IMR-90 (cell line): ENCODE results near the gene CA11. TPM values are rescaled to one million over a fixed set of nuclear protein-coding genes. Genes with fewer than 3 reads are reported as not detected.
"Not testable (repeated sequence)": the region's sequence is repeated elsewhere in the genome, so short reads cannot be mapped to it uniquely, and the experiment has no call there.

ENCODE experiments used
- ATAC-seq: fragments of 200-7000 bp; cut with Tn5 transposase; 2 replicates; pipeline ENCODE4 v1.9.1; 2020; ENCODE audit warnings: low read depth, mild to moderate bottlenecking, moderate library complexity
- BruUV-seq: library from RNA; stranded (reverse); fragments of 400-500 nt; replicated peaks from 2 replicates; lab custom pipeline; 2021; lab: Mats Ljungman, UMichigan
- CTCF ChIA-PET: fragments of 300-600 bp; formaldehyde crosslinking; extraction: SDS; loops from one replicate; lab custom pipeline; 2021; ENCODE audit warnings: antibody characterized with exemption; lab: Yijun Ruan, JAX
- POLR2A ChIA-PET: fragments of 300-600 bp; sonication (Branson Sonifier 250); formaldehyde crosslinking; loops from one replicate; lab custom pipeline; 2022; ENCODE audit warnings: antibody characterized with exemption; ENCODE audit not compliant: unreplicated experiment; lab: Charles Lee
- DNase-seq: peaks from one replicate; pipeline ENCODE4 v3.0.0; 2013
- H2AFZ ChIP-seq: replicated peaks from 2 replicates; pipeline ENCODE3; 2013; ENCODE audit warnings: low read length, mild to moderate bottlenecking; ENCODE audit not compliant: poor library complexity
- H2AK5ac ChIP-seq: 2 replicates; pipeline ENCODE4 v1.6.1; 2013; ENCODE audit warnings: low read depth, low read length, inconsistent platforms
- H2AK9ac ChIP-seq: replicated peaks from 2 replicates; pipeline ENCODE3; 2013; ENCODE audit warnings: mild to moderate bottlenecking, low read depth, low read length, moderate library complexity; ENCODE audit not compliant: poor library complexity
- H2BK120ac ChIP-seq: 2 replicates; pipeline ENCODE4 v1.6.1; 2013; ENCODE audit warnings: low read depth, low read length, inconsistent platforms
- H2BK15ac ChIP-seq: 3 replicates; pipeline ENCODE4 v1.6.1; 2013; ENCODE audit warnings: low read depth, low read length, inconsistent platforms
- H2BK20ac ChIP-seq: 2 replicates; pipeline ENCODE4 v1.6.1; 2013; ENCODE audit warnings: low read depth, mild to moderate bottlenecking, inconsistent platforms, low read length, moderate library complexity
- H2BK5ac ChIP-seq: 2 replicates; pipeline ENCODE4 v1.6.1; 2013; ENCODE audit warnings: mild to moderate bottlenecking, low read depth, low read length, inconsistent platforms; ENCODE audit not compliant: poor library complexity, severe bottlenecking
- H3K14ac ChIP-seq: replicated peaks from 2 replicates; pipeline ENCODE4 v1.6.1; 2013; ENCODE audit warnings: low read depth, low read length, inconsistent platforms
- H3K18ac ChIP-seq: 2 replicates; pipeline ENCODE4 v1.6.1; 2013; ENCODE audit warnings: low read depth, low read length, control low read depth
- H3K23ac ChIP-seq: 2 replicates; pipeline ENCODE4 v1.6.1; 2013; ENCODE audit warnings: low read depth, low read length, inconsistent platforms
- H3K27ac ChIP-seq: 2 replicates; pipeline ENCODE4 v1.5.1; 2013; ENCODE audit warnings: mild to moderate bottlenecking, control low read depth, low read length; ENCODE audit not compliant: insufficient read depth
- H3K27me3 ChIP-seq: 2 replicates; pipeline ENCODE4 v1.6.1; 2013; ENCODE audit warnings: low read length; ENCODE audit not compliant: control insufficient read depth, insufficient read depth
- H3K36me3 ChIP-seq: 2 replicates; pipeline ENCODE4 v1.6.1; 2013; ENCODE audit warnings: low read length, mixed read lengths; ENCODE audit not compliant: control insufficient read depth, insufficient read depth
- H3K4ac ChIP-seq: 2 replicates; pipeline ENCODE4 v1.6.1; 2013; ENCODE audit warnings: low read depth, low read length, inconsistent platforms
- H3K4me1 ChIP-seq: 2 replicates; pipeline ENCODE4 v1.6.1; 2013; ENCODE audit warnings: low read length, mixed read lengths; ENCODE audit not compliant: control insufficient read depth, insufficient read depth
- H3K4me2 ChIP-seq: 2 replicates; pipeline ENCODE4 v1.6.1; 2013; ENCODE audit warnings: low read depth, mild to moderate bottlenecking, control low read depth, low read length, moderate library complexity
- H3K4me3 ChIP-seq: 2 replicates; pipeline ENCODE4 v1.5.1; 2013; ENCODE audit warnings: low read depth, mild to moderate bottlenecking, control low read depth, low read length, moderate library complexity; ENCODE audit not compliant: insufficient read depth
- H3K56ac ChIP-seq: 2 replicates; pipeline ENCODE4 v1.6.1; 2013; ENCODE audit warnings: low read length, inconsistent platforms; ENCODE audit not compliant: insufficient read depth; ENCODE audit errors: extremely low read depth
- H3K79me1 ChIP-seq, 2 experiments: 2 replicates each; pipeline ENCODE4 v1.6.1; 2013; ENCODE audit warnings: low read length in 2 of 2, inconsistent platforms in 1 of 2, low read depth in 1 of 2
- H3K9ac ChIP-seq: 2 replicates; pipeline ENCODE4 v1.6.1; 2013; ENCODE audit warnings: low read depth, low read length, control low read depth
- H3K9me1 ChIP-seq: 2 replicates; pipeline ENCODE4 v1.6.1; 2013; ENCODE audit warnings: low read length, inconsistent platforms; ENCODE audit not compliant: insufficient read depth
- H3K9me3 ChIP-seq: 2 replicates; pipeline ENCODE4 v1.6.1; 2013; ENCODE audit warnings: low read length; ENCODE audit not compliant: control insufficient read depth, insufficient read depth
- H4K20me1 ChIP-seq: 2 replicates; pipeline ENCODE4 v1.6.1; 2013; ENCODE audit warnings: low read length, inconsistent platforms; ENCODE audit not compliant: insufficient read depth
- H4K5ac ChIP-seq: 2 replicates; pipeline ENCODE4 v1.6.1; 2013; ENCODE audit warnings: mild to moderate bottlenecking, low read depth, low read length, control low read depth
- H4K8ac ChIP-seq, 2 experiments: 2 replicates each; pipeline ENCODE4 v1.6.1; 2013; ENCODE audit warnings: low read depth in 2 of 2, low read length in 2 of 2, control low read depth in 1 of 2, inconsistent platforms in 1 of 2
- H4K91ac ChIP-seq: 2 replicates; pipeline ENCODE4 v1.6.1; 2013; ENCODE audit warnings: low read depth, low read length, inconsistent platforms; ENCODE audit not compliant: insufficient read depth
- WGBS, 2 experiments: methylation state at CpG; one replicate each; pipeline versions ENCODE4 v1.1.5 to v1.1.7; 2013; ENCODE audit warnings: missing lambda C conversion rate in 2 of 2; ENCODE audit not compliant: insufficient read length in 1 of 2; ENCODE audit errors: extremely low coverage in 2 of 2; 5-methylcytosine and 5-hydroxymethylcytosine counted together
- dilution Hi-C: fragments of 300-500 bp; cut with HindIII; formaldehyde crosslinking; loops from one replicate; pipeline ENCODE4 v1.14.3; 2018; ENCODE audit warnings: low sequenced_read_pairs; ENCODE audit not compliant: unreplicated experiment
- in situ Hi-C: fragments of 300-500 bp; cut with MboI; formaldehyde crosslinking; loops from 3 replicates; pipeline ENCODE4 v1.14.3; 2019; ENCODE audit warnings: low sequenced_read_pairs, inconsistent platforms, mixed read lengths
- intact Hi-C: fragments of 100-400 bp; cut with micrococcal nuclease; formaldehyde crosslinking; loops from 2 replicates; pipeline ENCODE4 v1.10.0; 2022
- polyA plus RNA-seq, 3 experiments: library from polyadenylated mRNA; depleted of rRNA; stranded (reverse); fragments of >200 nt; gene quantifications; 2 replicates each; pipeline ENCODE4 v1.2.3, GENCODE V29; 2012; ENCODE audit warnings: low replicate concordance in 1 of 3
- total RNA-seq: library from RNA; depleted of rRNA; stranded (reverse); fragments of >200 nt; gene quantifications from 2 replicates; pipeline ENCODE4 v1.2.3, GENCODE V29; 2012

CA11 gene
- total and polyA plus RNA-seq, 2 of the 4 experiments (the other 2 are of a cell fraction): 1.3 to 2.9 TPM

- H2BK20ac ChIP-seq, H3K27me3 ChIP-seq, H2AK9ac ChIP-seq, H2AFZ ChIP-seq, H3K23ac ChIP-seq, H3K9me3 ChIP-seq, H2BK15ac ChIP-seq, intact Hi-C loops, H3K9ac ChIP-seq, H4K91ac ChIP-seq, H3K18ac ChIP-seq, H4K20me1 ChIP-seq, POLR2A ChIA-PET, H4K8ac ChIP-seq, in situ Hi-C loops, H4K5ac ChIP-seq, H3K36me3 ChIP-seq, H3K56ac ChIP-seq, H3K4me3 ChIP-seq, ATAC-seq, H3K4me2 ChIP-seq, H3K4ac ChIP-seq, dilution Hi-C loops, H3K27ac ChIP-seq, BruUV-seq, DNase-seq: not testable (repeated sequence)
- H3K79me1 ChIP-seq: peaks cover 0 to 14% of the 10 kb centered on the region in 2 experiments; a peak in 3 of 4 replicates
- H3K4me1 ChIP-seq: peaks cover 39% of the 10 kb centered on the region
- H2AK5ac ChIP-seq: peak overlapping the region; percentile 56; the same call in 1 of the 2 replicates
- CTCF ChIA-PET: interaction anchor here (0.6 kb wide), 1 partner anchor 212 kb away, joined by 9 read pairs; no protein-coding TSS in a partner anchor
- peak overlapping the region; percentile 36 for H2BK5ac ChIP-seq
- H2BK120ac ChIP-seq: peak overlapping the region; percentile 19
- H3K14ac ChIP-seq: 0 out of 2 replicates have a peak overlapping the region, but pooled peaks have one; percentile 10
- peaks cover 23% of the 10 kb centered on the region for H3K9me1 ChIP-seq
- 91% methylated on average over 4 of the region's 11 CpGs; no CpG with 5 or more reads in 1 of the 2 experiments for WGBS, 2 experiments
Observed at GRCh38 chr19:48632286-48632685, 13.7 kb downstream of the CA11 start.
